SHP77 (cell line): ENCODE measurements around the gene FITM2.
"Not testable (repeated sequence)": the region's sequence is repeated elsewhere in the genome, so short reads cannot be mapped to it uniquely, and the experiment has no call there.

Source experiments
- DNase-seq, 2 experiments: peaks; one replicate each; lab custom pipeline; 2025; lab: John Stamatoyannopoulos, UW

FITM2 gene, protein sequence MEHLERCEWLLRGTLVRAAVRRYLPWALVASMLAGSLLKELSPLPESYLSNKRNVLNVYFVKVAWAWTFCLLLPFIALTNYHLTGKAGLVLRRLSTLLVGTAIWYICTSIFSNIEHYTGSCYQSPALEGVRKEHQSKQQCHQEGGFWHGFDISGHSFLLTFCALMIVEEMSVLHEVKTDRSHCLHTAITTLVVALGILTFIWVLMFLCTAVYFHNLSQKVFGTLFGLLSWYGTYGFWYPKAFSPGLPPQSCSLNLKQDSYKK

DNA sequence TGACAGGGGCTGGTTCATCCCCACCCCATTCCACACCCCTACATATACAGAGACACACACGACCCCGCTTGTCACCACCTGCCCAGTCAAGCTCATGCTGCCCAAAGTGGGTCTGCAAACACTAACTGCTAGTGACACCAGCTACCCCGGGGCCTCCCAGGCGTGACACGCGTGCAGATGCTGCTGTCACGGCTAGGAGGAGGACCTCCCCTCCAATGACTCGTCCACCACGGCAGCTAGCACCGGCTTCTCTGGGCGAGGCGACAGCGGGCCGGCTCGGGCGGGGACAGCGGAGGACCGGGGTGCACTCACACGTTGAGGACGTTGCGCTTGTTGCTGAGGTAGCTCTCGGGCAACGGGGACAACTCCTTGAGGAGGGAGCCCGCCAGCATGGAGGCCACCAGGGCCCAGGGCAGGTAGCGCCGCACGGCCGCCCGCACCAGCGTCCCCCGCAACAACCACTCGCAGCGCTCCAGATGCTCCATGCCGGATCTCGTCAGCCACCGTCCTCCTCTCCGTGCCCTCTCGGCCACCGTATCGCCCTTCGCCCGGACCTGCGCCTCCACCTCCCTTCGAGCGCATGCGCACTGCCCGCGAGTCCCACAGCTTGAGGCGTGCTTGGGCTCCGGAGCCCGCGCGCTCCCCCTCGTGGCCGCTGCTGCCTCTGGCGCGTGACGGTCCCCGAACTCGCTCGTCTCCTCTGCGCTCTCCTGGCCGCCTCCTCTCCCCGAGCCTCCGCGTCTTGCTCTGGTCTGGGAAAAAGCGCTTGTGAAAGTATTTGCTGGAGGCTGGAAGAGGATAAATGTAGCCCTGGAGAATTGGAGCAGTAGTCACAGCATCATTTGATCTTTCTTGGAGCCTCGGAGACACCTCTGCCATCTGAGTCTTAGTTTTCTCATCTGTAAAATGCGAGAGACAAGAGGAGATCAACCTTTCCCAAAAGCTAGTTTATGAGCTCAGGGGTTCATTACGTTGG, at the start of gene FITM2:
Gene FITM2 (minus strand): TSS at position 539 of the 976 bp plus-strand sequence. CDS start 54 bp downstream, at position 485.
- DNase-seq = peak; percentile 90 to 92

DNA sequence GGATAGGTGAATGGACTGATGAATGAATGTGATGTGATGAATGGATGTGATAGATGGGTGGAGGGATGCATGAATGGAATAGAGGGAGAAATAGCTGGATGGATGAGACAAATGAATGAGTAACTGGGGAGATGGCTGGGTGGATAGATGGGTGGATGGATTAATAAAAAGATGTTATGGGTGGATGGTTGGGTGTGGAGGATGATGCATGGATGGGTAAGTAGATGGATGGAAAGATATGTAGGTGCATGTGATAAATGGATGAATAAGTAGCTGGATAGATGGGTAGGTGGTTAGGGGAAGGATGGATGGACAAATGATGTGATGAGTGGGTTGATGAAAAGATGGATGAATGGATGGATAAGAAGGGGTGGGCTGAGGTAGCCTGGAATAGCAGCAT, 49.2 kb upstream of the FITM2 start:
- no peak for DNase-seq

DNA sequence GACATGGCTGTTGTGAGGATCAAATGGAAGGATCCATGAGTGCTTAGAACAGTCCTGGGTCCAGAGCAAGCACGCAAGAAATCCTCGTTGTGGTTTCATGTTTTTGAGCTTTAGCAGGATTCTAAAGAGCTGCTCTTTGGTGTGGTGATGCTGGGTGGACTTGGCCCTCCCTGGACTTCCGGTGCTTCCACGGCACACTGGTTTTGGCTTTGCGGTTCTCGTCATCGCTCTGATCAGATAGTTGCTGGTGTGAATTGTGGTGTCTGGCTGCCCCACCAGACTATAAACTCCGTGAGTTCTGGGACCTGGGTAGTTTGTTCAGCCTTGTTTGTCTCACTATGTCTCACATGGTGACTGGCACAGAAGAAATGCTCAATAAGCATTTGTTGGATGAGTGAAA, 47.8 kb upstream of the FITM2 start:
- DNase-seq = no peak

DNA sequence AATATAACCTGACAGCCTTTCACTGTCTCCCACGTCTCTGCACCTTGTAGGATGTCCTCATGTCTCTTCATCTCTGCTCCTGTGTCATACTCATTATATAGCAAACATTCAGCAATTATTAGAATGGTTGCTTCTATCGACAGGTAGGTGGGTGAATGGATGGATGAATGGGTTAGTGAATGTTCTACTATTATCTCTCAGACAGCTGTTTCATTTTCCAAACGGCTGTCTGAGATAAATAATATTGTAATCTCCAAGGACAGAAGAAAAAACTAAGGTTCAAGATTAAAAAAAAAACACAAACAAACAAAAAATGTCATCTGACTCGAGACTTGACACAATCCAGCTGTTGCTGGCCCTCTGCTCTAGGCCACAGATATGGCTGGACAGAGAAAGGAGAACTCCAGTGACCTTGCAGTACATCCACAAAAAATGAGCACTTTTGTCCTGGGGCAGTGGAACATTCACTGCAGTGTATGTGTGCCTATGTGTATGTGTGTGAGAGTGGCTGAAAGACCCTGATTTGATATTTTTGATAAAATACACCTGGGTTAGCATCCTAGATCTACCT, 46.6 kb upstream of the FITM2 start:
- no peak for DNase-seq

DNA sequence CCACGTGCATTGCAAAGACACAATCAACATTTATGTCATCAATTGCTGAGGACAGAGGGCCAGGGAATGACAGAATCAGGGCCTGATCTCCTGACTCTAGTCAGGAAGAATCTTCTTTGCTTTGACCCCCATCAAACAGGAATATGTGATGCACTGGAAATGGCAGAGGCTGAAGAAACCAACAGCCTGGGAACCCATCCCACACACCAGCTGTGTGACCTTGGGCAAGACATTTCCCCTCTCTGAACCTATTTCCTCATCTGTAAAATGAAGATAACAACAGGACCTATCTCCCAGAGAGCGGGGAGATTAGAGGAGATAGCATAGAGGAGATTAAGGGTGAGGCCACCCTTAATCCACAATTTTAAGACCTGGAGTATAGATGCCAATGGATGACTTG, 46.0 kb upstream of the FITM2 start:
- DNase-seq = no peak

DNA sequence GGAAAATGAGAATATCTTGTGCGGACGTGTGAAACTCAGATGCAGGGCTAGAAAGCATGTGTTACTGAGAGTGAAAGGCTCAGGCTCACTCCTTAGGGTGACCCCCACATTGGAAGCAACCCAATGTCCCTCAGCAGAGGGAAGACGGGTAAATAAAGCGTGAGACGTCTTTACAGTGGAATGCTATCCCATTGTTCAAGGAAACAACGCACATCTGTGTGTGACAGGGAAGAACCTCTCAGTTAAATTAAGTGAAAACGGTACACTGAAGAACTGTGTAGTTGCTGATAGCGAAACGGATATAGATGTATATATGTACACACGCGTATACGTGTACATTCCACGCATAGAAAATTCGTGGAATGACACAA, 45.3 kb upstream of the FITM2 start:
- DNase-seq = no peak

DNA sequence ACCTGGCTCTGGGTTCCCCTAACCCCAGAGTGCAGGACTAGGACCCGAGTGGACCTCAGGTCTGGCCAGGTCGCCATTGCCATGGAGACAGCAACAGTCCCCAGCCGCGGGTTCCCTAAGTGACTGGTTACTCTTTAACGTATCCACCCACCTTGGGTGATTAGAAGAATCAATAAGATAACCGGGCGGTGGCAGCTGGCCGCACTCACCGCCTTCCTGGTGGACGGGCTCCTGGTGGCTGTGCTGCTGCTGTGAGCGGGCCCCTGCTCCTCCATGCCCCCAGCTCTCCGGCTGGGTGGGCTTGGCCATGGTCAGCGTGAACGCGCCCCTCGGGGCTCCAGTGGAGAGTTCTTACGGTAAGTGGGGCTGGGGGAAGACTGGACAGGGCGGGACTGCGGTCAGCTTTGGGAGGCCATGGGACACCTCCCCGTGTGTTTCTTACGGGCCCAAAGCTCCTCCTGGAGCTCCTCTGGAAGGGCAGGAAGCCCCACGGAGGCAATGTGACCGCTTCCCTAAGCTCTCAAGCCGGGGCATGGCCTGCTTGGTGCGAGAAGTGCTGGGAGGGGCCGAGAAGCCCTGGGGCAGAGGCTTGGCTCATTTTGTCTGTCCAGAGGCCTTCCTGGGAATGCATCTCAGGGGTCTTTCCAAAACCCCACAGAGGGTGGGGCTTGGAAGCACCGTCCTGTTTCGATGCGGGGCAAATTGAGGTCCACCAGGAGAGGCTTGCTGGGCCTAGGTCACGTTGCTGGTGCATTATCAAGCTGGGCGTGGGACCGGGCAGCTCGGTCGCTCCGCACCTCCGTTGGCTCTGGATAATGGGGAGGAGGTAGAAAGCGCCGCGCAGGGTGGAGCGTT, 44.7 kb upstream of the FITM2 start, which contains the start of gene HNF4A:
Gene HNF4A (plus strand): TSS at position 202 of the 855 bp plus-strand sequence. CDS start 106 bp downstream, at position 308.
- DNase-seq = no peak

DNA sequence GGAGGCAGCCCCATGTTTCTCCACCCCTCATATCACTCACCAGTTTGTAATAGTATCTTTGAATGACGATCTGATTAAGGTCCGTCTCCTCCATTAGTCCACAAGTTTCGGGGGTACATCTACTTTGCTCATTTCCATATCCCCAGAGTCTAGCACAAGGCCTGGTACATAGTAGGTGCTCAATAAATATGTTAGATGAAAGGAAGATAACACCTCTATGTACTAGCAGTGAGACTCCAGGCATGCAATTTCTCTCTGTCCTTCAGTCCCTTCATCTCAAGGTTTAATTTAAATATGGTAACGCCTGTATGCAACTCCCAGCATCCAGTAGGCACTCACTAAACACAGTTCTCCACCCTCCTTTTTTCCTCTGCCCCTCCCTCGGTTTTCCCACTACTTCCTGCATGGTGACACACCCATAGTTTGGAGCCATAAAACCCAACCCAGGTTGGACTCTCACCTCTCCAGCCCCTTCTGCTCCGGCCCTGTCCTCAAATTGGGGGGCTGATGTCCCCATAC, 44.0 kb upstream of the FITM2 start:
- DNase-seq = no peak

DNA sequence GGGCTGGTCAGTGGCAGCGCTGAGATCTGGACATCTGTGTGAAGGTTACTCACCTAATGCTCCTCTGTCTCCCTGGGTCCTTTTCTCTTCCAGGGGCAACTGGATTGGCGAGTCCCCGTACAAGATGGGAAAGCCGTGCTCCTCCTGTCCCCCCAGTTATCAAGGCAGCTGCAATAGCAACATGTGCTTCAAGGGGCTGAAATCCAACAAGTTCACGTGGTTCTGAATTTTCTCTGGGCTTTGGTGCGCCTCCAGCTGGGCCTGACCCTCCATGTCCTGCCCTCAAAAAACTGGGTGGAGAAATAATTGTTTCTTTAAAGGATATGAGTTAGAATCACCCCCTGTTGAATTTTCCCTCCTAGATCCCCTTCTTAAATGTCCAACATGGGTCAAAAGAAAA, 39.6 kb upstream of the FITM2 start:
- no peak for DNase-seq

DNA sequence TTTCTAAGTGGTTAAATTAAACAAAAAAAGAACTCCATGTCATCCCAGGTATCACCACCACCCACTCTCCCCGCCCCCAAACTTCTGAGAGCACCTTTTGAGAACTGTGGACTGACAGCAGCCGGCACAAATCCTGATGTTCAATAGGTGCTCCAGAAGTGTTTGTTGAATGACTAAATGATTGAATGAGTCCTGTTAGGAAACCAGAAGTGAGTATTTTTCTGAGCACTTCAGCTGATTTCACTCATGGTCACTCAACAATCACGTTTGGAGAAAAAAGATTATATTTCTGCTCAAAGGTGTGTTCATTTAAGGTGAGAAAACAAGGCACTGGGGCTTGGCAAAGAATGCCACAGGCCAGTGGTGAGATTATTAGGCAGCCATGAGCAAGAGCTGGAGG, 38.3 kb upstream of the FITM2 start:
- no peak for DNase-seq

DNA sequence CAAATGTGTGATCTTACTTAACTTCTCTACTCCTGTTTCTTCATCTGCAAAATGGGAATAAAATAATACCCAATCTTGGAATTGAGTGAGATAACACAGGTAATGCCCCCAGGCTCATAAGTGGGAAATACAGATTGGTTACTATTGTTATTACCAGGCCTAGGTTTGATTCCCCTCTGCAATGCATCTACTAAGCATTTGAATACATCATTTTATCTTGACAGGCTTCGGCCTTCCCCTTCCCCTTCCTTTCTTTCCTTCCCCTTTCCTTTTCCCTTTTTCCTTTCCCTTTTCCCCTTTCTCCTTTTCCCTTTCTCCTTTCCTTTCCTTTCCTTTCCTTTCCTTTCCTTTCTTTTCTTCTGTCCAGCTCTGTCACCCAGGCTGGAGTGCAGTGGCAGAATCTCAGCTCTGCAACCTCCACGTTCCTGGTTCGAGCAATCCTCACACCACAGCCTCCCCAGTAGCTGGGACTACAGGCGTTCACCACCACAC, 37.2 kb upstream of the FITM2 start:
- DNase-seq = no peak

DNA sequence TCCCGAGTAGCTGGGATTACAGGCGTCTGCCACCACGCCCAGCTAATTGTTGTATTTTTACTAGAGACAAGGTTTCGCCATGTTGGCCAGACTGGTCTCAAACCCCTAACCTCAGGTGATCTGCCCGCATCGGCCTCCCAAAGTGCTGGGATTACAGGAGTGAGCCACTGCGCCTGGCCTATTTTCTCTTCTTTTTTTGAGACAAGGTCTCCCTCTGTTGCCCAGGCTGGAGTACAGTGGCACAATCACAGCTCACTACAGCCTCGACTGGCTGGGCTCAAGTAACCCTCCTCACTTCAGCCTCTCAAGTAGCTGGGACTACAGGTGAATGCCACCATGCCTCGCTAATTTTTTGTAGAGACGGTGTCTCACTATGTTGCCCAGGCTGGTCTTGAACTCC, 34.9 kb upstream of the FITM2 start:
- not testable (repeated sequence) for DNase-seq

DNA sequence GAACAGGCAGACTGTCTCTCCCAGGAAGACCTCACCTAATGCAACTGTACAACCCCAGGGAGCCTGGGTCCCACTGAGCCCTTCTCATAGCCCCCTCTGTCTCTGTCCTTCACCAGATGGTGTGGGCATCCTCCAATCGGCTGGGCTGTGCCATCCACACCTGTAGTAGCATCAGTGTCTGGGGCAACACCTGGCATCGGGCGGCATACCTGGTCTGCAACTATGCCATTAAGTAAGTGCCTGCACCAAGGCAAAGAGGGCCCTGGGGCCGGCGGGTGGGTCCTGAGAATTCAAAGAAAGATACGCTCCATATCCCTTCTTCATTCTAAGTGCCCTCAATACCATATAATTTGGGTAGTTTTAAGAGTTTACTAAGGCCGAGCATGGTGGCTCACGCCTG, 34.1 kb upstream of the FITM2 start:
- DNase-seq = no peak

DNA sequence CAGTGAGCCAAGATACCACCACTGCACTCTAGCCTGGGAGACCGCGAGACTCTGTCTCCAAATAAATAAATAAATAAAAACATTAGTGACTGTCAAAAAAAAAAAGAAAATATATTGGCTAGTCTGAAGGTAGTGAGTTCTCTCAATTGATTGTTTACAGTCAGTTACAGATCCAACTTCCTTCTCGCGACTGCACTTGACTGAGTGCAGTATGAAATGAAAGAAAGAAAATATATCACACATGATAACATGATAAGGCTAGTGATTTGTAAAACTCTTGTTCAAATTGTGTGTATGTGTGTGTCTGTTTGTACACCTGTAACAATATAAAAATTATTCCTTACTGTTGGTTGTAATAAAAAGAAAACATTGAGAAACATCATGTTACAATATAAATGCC, 33.7 kb upstream of the FITM2 start:
- DNase-seq = no peak

DNA sequence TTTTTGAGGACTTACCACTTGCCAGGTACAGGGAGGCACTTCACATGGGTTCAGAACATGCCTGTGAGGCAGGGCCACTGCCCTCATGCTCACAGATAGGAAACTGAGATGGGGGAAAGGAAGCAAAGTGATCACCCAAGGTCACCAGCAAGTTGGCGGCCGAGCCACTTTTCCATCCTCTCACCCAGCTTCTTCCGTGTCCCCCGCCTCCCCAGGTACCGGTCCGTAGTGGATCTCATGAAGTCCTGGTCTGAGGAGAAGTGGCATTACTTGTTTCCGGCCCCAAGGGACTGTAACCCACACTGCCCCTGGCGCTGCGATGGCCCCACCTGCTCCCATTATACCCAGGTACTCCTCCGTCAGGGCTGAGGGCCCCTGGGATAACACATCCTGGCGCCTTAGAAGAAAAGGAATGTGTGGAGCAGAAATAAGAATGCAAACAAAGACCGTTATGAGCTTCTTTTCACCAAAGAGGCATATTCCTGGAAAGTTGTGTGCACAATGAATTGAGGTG, 32.2 kb upstream of the FITM2 start:
- DNase-seq = no peak

DNA sequence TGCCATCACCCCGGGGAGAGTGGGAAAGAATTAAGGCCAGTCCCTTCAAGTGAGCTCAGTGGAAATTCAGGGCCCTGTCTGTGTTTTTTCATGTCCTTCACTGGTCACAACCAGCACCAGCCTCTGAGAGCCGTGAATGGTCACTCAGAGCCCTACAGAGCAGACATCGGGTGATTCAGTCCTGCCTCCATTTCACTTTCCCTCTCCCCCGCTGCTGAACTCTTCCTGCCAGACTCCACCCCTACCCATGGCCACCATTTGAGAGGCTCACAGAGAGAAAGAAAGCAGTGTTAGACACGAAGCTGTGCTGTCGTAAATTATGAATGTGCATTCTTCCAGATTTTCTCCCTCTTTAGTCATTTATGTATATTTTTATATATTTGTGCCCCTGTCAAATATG, 31.2 kb upstream of the FITM2 start:
- no peak for DNase-seq

DNA sequence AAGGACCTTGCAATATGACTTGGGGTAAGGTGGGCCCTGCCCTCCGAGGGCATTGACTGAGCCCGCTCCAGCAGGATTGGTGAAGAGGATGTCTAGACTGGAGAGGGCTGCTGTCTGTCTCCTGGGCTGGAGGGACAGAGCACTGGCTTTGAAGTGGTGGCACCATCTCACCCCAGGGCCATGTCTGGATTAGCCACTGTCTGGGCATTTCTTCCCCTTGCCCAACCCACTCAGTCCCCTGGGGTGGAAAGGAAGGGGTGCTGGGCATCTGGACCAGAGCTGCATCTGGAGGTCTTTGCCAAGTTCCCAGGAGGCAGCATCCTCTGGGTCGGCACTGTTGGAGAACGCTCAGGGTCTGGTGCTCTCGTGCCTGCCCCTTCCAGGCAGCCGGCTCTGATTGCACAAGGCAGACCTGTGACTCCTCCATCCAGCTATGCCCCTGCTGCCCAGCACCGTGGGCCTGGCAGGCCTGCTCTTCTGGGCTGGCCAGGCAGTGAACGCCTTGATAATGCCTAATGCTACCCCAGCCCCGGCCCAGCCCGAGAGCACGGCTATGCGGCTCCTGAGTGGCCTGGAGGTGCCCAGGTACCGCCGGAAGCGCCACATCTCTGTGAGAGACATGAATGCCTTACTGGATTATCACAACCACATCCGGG, 25.9 kb upstream of the FITM2 start, which contains the start of gene R3HDML:
Gene R3HDML (plus strand): TSS at position 319 of the 656 bp plus-strand sequence. CDS start 115 bp downstream, at position 434.
- DNase-seq = no peak

DNA sequence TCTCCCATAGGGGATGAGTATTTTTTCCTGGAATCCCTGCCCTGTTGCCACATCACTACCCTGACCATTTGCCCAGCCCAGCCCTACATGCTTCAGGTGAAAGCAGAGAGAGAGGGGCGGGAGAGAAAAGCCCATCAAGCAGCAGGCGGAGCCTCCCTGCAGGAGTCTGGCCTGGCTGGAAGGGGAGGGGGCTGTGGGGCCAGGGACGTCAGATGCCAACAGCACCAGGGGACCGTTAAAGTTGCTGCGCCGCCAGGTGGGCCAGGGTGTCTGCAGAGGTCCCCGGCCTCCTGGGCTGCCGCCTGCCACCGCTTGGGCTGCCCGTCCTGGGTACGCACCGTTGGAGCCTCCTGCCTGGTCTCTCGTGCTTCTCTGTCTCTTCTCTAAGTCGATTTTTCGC, 25.1 kb upstream of the FITM2 start:
- peak; percentile 19 to 46 for DNase-seq

DNA sequence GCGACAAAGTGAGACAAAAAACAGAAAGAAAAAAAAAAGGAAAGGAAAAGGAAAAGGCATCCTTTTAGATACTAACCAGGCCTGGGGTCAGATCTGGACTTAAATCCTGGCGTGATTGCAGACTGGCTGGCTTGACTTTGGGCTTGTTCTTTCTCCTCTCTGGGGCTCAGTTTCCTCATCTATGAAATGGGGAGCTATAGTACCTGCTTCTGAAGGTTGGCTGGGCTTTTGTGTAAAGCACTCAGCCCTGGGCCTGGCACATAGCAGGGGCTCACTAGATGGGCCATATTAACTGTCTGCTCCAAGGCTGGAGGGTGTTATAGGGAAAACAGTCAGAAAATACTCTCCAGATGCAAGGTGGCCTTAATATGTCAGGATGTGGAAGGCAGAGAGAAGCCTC, 24.7 kb upstream of the FITM2 start:
- no peak for DNase-seq

DNA sequence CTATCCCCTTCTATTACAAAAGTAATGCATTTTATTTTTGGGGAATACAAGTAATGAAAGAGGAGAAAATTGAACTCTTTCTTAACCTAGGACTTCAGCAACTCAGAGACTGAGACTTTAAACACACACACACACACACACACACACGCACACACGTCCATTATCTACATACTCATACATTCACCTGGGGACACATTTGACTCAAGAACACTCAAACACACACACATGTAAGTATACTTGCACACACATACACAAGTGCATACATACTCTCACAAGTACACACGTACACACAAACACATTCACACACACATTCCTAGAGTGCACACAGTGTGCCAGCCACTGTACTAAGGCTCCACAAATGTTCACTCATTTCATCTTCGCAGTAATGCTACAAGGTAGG, 23.7 kb upstream of the FITM2 start:
- no peak for DNase-seq

DNA sequence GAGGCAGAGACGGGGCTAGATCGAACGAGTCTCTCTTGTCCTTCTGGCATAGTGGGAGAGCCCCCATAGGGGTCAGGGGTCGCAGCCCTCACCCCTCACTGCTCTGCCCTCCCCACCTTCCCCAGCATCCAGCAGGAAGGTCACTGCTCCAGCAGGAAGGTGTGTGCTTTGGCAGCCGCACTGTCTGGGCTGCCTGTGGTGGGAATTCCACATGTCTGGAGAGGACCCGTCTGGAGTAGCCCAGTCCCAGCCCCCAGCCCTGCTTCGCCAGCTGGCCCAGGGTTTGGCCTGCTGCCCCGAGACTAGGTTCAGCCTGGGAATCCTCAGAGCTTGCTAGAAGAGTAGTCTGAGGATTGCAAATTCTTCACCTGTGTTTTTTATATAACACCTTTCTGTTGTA, 23.3 kb upstream of the FITM2 start:
- no peak for DNase-seq
